Esophagus muscularis mucosa (tissue), 4 donors: ENCODE results near the gene IGSF21.

Source experiments
- EP300 ChIP-seq: sonication (generic); formaldehyde crosslinking; IDR thresholded peaks from one replicate; pipeline ENCODE4 v1.6.1; 2017; ENCODE audit warnings: antibody characterized with exemption
- POLR2A ChIP-seq: fragments of 450-650 bp; IDR thresholded peaks from one replicate; pipeline ENCODE4 v1.6.1; 2017; ENCODE audit warnings: antibody characterized with exemption, moderate library complexity, mild to moderate bottlenecking, low read depth
- POLR2AphosphoS5 ChIP-seq, 2 donors: sonication (generic); formaldehyde crosslinking; IDR thresholded peaks; one replicate each; pipeline ENCODE4 v1.6.1; 2017; ENCODE audit warnings: antibody characterized with exemption in 2 of 2
- TF ChIP-seq, protein P1 (sequence below), 3 experiments: fragments of 200-600 bp in 2 of 3; fragments of 450-650 bp in 1 of 3; sonication (generic) in 2 of 3; IDR thresholded peaks; one replicate each; pipeline ENCODE4 v1.5.1; 2017 to 2019; ENCODE audit warnings: antibody characterized with exemption in 3 of 3, mild to moderate bottlenecking in 2 of 3, moderate library complexity in 1 of 3

DNA sequence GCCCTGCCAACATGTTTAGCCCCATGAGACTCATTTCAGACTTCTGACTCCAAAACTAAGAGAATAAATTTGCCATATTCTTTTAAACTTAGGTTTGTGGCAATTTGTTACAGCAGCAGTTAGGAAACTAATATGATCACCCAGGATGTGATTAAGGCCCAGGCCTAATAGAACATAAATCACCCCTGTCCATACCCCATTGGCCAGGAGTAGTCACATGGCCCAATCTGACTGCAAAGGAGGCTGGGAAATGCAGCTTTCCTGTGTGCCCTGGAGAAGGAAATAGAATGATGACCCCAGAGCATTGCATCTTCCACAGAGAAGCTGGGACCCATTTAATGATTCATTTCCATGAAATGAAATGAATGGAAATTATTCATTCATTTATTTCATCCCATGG is 272.7 kb downstream of the IGSF21 start:
- TF ChIP-seq, protein P1, sequence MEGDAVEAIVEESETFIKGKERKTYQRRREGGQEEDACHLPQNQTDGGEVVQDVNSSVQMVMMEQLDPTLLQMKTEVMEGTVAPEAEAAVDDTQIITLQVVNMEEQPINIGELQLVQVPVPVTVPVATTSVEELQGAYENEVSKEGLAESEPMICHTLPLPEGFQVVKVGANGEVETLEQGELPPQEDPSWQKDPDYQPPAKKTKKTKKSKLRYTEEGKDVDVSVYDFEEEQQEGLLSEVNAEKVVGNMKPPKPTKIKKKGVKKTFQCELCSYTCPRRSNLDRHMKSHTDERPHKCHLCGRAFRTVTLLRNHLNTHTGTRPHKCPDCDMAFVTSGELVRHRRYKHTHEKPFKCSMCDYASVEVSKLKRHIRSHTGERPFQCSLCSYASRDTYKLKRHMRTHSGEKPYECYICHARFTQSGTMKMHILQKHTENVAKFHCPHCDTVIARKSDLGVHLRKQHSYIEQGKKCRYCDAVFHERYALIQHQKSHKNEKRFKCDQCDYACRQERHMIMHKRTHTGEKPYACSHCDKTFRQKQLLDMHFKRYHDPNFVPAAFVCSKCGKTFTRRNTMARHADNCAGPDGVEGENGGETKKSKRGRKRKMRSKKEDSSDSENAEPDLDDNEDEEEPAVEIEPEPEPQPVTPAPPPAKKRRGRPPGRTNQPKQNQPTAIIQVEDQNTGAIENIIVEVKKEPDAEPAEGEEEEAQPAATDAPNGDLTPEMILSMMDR (IDR thresholded peaks at IDR 0.05) = no peak
- TF ChIP-seq POLR2AphosphoS5 (IDR thresholded peaks at IDR 0.05) = no peak
- TF ChIP-seq EP300 = no peak
- no peak for TF ChIP-seq POLR2A
